ENCODE results near the gene TXNRD2.
"Not testable (repeated sequence)": the region's sequence is repeated elsewhere in the genome, so short reads cannot be mapped to it uniquely, and the experiment has no call there.

TXNRD2 gene

DNA sequence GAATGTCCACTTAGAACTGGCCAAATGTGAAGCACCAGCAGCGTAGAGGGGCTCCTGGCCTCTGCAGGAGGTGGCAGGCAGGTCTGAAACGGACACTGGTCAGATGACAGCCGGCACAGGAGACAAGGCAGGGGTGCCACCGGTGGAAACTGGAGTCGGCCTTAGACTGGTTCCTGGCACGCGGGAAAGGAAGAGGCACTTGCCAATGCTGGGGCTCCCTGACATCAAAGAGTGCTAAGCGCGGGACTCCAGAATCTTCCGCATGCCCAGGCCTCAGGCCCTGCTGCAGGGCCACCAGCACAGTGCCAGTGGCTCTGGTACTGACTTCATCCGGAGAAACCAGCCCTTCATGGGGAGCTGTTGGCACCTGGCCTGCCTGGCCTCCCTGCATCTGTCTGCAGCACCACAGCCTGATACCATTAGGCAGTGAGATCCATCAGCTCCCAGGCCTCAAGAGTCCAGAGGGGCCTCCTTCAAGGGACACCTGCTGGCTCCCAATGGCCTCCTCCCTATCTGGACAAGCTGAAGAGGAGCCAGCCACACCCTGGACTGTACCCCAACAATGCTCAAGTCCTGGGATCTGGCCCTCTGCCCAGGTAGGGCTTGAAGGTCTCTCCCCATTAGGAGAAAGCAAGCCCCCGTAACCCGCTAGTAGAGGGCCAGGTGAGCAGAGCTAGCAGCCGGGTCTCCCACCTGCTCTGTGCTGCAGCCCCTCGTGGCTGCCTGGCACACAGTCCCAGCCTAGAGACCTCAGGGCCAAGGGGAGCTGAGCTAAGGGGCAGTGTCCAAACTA lies 57.3 kb downstream of the TXNRD2 start:
- TF ChIP-seq, protein P1, sequence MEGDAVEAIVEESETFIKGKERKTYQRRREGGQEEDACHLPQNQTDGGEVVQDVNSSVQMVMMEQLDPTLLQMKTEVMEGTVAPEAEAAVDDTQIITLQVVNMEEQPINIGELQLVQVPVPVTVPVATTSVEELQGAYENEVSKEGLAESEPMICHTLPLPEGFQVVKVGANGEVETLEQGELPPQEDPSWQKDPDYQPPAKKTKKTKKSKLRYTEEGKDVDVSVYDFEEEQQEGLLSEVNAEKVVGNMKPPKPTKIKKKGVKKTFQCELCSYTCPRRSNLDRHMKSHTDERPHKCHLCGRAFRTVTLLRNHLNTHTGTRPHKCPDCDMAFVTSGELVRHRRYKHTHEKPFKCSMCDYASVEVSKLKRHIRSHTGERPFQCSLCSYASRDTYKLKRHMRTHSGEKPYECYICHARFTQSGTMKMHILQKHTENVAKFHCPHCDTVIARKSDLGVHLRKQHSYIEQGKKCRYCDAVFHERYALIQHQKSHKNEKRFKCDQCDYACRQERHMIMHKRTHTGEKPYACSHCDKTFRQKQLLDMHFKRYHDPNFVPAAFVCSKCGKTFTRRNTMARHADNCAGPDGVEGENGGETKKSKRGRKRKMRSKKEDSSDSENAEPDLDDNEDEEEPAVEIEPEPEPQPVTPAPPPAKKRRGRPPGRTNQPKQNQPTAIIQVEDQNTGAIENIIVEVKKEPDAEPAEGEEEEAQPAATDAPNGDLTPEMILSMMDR (IDR thresholded peaks at IDR 0.05; ENCODE audit: borderline replicate concordance, insufficient read depth, low read depth, low read length): no peak

GRCh38 chr22:19883446-19883845 lies 58.2 kb downstream of the TXNRD2 start:
- H3K4me3 ChIP-seq (ENCODE audit: low read depth, low read length): not testable (repeated sequence)

More for the DNA sequence above, 57.3 kb downstream of the TXNRD2 start:
- no peak overlapping the region for H3K4me3 ChIP-seq (ENCODE audit: low read depth, low read length)

GRCh38 chr22:19882446-19883381 lies 58.9 kb downstream of the TXNRD2 start:
- no peak overlapping the region for H3K4me3 ChIP-seq (ENCODE audit: low read depth, low read length)
- TF ChIP-seq, protein P1 (IDR thresholded peaks at IDR 0.05; ENCODE audit: borderline replicate concordance, insufficient read depth, low read depth, low read length): no peak

- TF ChIP-seq, protein P1 (IDR thresholded peaks at IDR 0.05; ENCODE audit: borderline replicate concordance, insufficient read depth, low read depth, low read length): no peak
- H3K4me3 ChIP-seq (ENCODE audit: low read depth, low read length): no peak overlapping the region
Observed at GRCh38 chr22:19880786-19881569, 60.6 kb downstream of the TXNRD2 start.

GRCh38 chr22:19879992-19880785 lies 61.4 kb downstream of the TXNRD2 start:
- H3K4me3 ChIP-seq (ENCODE audit: low read depth, low read length): no peak overlapping the region
- TF ChIP-seq, protein P1 (IDR thresholded peaks at IDR 0.05; ENCODE audit: borderline replicate concordance, insufficient read depth, low read depth, low read length): no peak

GRCh38 chr22:19879643-19879991 lies 62.0 kb downstream of the TXNRD2 start:
- no peak overlapping the region for H3K4me3 ChIP-seq (ENCODE audit: low read depth, low read length)
- TF ChIP-seq, protein P1 (IDR thresholded peaks at IDR 0.05; ENCODE audit: borderline replicate concordance, insufficient read depth, low read depth, low read length): no peak
